Hindlimb muscle (tissue), 1 donor: ENCODE results near the gene GNL2. TPM values are rescaled to one million over a fixed set of nuclear protein-coding genes. Genes with fewer than 3 reads are reported as not detected.

Experiments
- polyA plus RNA-seq: library from polyadenylated mRNA; unstranded; fragments of 120-200 nt; gene quantifications from one replicate; pipeline ENCODE4 v1.2.1, GENCODE V29; 2013; ENCODE audit not compliant: insufficient read length

Gene GNL2
- polyA plus RNA-seq, 1 donor = 45.7 TPM

Other genes starting within 250 kb of the GNL2 start
- gene ZC3H12A, start 121.4 kb downstream of the GNL2 start, polyA plus RNA-seq = 0.54 TPM
- gene MEAF6, start 81.2 kb downstream of the GNL2 start, polyA plus RNA-seq = 42.2 TPM
- 10.5 TPM for gene SNIP1, start 41.6 kb downstream of the GNL2 start, polyA plus RNA-seq
- gene DNALI1, start 39.0 kb downstream of the GNL2 start, polyA plus RNA-seq = 9.7 TPM
- not detected for gene RSPO1, start 39.0 kb upstream of the GNL2 start, polyA plus RNA-seq
- gene CDCA8, start 96.6 kb upstream of the GNL2 start, polyA plus RNA-seq = 7.1 TPM
- gene EPHA10, start 169.2 kb upstream of the GNL2 start, polyA plus RNA-seq = not detected
- 2.9 TPM for gene MANEAL, start 197.9 kb upstream of the GNL2 start, polyA plus RNA-seq
- 46.7 TPM for gene C1orf122, start 211.9 kb upstream of the GNL2 start, polyA plus RNA-seq
- 7.0 TPM for gene YRDC, start 212.3 kb upstream of the GNL2 start, polyA plus RNA-seq